Mononuclear cell (primary cell): Measurements from ENCODE around the gene ST13. TPM values are rescaled to one million over a fixed set of nuclear protein-coding genes. Genes with fewer than 3 reads are reported as not detected.
A peak's percentile ranks its signal among the peaks of the same experiment; 100 is the strongest.
"Not testable (repeated sequence)": the region's sequence is repeated elsewhere in the genome, so short reads cannot be mapped to it uniquely, and the experiment has no call there.

Experiments used
- H3K27me3 ChIP-seq: 2 replicates; pipeline ENCODE4 v1.6.0; 2011; ENCODE audit warnings: low read length, control low read depth; ENCODE audit not compliant: insufficient read depth
- H3K4me1 ChIP-seq: 2 replicates; pipeline ENCODE4 v1.5.1; 2011; ENCODE audit warnings: mild to moderate bottlenecking, low read length, control low read depth; ENCODE audit not compliant: insufficient read depth
- H3K4me3 ChIP-seq: 2 replicates; pipeline ENCODE4 v1.5.1; 2011; ENCODE audit warnings: mild to moderate bottlenecking, low read length, moderate library complexity
- H3K9me3 ChIP-seq: 2 replicates; pipeline ENCODE4 v1.5.1; 2011; ENCODE audit warnings: low read depth, mild to moderate bottlenecking, control low read depth, low read length
- total RNA-seq: library from RNA; depleted of rRNA; stranded (reverse); fragments of >200 nt; gene quantifications from one replicate; pipeline ENCODE4 v1.2.3, GENCODE V29; 2012

ST13 gene
- total RNA-seq, 1 donor, result 152 TPM

DNA sequence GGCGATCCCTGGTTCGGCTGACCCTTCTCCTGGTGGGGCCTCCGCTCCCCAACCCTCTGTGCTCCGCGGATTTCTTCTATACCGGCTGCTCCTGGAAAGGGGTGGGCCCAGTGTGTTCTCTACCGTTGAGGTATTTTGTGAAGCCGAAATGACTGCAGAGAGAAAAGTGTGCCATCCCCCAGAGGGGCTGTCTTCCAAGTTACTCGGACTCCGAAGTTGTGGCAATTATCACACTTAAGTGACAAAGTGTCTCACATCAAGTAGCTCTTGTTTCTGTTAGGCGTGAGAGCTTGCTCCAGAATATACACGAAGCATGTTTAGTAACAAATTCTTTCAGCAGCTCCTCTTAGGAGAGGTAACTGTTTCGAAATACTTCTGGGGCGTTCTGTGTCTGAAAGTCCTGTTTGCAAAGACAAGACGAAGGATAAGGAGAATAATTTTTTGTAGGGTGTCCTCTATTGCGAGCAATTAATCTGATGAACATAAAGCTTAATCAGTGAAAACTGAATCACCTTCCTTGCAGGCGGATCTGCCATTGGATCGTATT lies 943 bp upstream of the ST13 start:
- no peaks in the 10 kb centered on the region for H3K27me3 ChIP-seq
- H3K9me3 ChIP-seq, result no peaks in the 10 kb centered on the region
- H3K4me1 ChIP-seq, result peaks cover 34% of the 10 kb centered on the region
- peak overlapping the region; percentile 90 for H3K4me3 ChIP-seq

DNA sequence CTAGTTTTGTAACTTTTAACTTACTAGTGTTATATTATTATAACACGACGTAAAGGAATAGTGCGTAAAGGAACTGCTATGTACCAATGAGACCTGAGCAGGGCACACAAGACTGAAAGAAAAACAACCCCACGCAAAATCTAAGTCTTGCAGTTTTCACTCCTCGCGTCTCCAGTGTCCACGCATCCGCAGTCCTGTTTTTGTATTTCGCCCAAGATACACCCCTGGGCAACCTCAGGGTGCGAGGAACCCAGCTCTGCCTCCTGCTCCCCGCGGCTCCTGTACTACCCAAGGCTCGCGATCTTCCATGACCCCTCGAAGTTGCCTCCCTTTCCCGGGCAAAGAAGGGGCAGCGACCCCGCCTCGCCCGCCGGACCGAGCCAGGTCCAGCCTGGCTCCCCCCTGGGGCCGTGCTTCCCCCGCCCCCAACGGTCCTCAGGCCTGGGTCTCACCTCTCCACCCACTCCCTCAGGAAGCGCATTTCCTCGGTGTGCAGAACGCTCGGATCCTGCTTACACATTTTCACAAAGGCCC lies 393 bp downstream of the ST13 start:
- Histone ChIP-seq H3K27me3 (no peaks in the 10 kb centered on the region), H3K4me3 (peak overlapping the region; percentile 90), H3K9me3 (no peaks in the 10 kb centered on the region), H3K4me1 (peaks cover 34% of the 10 kb centered on the region)

DNA sequence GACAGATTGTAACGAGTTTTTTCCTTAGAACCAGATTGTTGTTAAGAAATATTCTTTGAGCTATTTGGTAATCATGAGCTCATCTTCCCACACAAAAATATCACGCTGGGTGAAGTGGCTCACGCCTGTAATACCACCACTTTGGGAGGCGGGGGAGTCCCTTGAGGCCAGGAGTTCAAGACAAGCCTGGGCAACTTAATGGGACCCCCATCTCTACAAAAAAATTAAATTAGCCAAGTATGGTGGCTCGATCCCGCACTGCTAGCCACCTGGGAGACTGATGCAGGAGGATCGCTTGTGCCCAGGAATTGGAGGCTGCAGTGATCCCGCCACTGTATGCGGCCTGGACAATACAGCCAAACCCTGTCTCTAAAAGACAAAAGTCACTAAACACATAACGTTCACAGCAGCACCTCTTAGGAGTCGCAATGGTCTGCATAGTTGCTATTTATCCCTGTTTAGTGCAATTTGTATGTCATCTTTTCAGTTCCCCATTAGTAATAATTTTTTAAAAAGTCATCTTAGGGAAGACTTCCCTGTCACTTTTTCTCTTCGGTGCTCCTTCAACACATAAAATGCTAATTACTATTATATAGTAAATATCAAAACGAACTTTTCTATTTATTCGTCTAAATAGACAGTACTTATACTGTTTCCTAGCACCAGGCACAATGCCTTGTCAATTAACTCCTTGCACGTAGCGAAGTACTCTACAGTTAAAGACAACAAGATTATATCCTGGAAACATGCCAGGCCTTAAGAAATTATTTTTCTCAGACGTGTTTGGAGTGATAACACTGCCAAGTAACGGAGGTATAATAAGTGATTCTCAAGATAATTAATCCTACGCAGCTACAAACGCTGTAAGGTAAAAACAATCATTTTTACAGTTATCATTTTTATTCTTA lies 1.1 kb downstream of the ST13 start:
- peaks cover 34% of the 10 kb centered on the region for H3K4me1 ChIP-seq
- H3K4me3 ChIP-seq, result peak overlapping the region; percentile 90
- H3K27me3 ChIP-seq, result no peaks in the 10 kb centered on the region
- H3K9me3 ChIP-seq, result no peaks in the 10 kb centered on the region

DNA sequence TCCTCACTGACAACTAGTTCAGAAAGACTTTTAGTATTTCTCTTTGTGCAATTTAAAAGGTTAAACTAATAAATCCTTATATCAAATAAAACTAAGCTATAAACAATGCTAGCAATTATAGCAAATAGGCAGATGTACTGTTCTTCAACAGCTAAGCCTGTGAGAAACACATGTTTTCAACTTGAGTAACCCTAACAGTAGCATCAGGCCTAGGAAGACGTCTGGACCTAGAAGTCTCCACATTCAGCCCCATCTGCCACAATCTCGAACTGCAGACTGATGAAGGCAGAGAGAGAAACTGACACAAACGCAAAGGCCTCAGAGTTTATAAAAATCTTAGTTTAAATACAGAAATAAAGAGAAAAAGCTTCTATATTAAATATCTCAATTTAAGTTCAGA lies 2.5 kb downstream of the ST13 start:
- Histone ChIP-seq H3K27me3 (no peaks in the 10 kb centered on the region), H3K4me3 (no peak overlapping the region), H3K4me1 (peaks cover 34% of the 10 kb centered on the region), H3K9me3 (no peaks in the 10 kb centered on the region)

DNA sequence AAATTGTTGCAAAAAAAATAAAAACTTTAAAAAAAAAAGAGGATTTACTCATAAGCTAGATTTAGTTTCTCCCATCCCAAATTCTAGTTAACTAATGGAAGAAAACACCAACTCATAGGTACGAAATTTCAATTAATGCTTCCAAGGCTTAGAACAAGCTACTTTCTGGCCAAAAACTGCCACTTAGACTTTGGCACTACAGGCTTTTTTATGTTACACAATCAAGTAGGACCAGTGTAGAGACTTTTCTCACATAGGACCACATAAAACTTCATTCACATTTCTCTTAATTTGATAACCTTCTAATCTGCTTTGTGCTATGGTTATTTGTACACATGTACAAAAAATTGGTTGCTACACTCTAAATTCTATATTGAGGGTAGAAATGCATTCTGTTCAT lies 3.1 kb downstream of the ST13 start:
- Histone ChIP-seq H3K4me3 (no peak overlapping the region), H3K4me1 (peaks cover 34% of the 10 kb centered on the region), H3K27me3 (no peaks in the 10 kb centered on the region)

DNA sequence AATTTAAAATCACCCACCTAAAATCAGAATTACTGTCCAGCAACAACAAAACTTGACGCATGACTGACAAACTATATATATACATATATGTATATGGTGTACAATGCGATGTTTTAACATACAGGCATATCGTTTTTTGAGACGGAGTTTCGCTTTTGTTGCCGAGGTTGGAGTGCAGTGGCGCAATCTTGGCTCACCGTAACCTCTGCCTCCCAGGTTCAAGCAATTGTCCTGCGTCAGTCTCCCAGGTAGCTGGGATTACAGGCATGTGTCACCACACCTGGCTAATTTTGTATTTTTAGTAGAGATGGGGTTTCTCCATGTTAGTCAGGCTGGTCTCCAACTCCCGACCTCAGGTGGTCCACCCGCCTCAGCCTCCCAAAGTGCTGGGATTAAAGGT lies 10.6 kb downstream of the ST13 start:
- H3K4me3 ChIP-seq, H3K9me3 ChIP-seq, H3K4me1 ChIP-seq, H3K27me3 ChIP-seq: not testable (repeated sequence)

More for the DNA sequence above, 3.1 kb downstream of the ST13 start:
- H3K9me3 ChIP-seq, result no peaks in the 10 kb centered on the region

DNA sequence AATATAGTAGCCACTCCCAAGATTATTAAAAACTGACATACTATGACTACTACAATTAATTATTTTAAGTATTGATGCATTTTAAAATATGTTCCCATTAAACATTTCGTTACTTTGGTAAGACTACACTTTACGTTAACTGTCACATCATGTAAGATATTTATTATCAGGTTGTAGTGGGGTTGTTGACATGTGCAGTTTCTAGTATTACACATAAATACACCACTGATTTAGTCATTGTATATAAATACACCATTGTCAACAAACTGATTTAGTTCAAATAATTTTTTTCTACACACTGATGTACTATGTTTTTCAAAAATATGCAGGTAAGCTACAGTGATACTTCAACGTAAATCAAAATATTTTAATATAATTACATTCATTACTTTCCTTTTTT lies 11.5 kb downstream of the ST13 start:
- Histone ChIP-seq H3K4me3 (no peak overlapping the region), H3K27me3 (no peaks in the 10 kb centered on the region), H3K4me1 (no peaks in the 10 kb centered on the region), H3K9me3 (no peaks in the 10 kb centered on the region)

DNA sequence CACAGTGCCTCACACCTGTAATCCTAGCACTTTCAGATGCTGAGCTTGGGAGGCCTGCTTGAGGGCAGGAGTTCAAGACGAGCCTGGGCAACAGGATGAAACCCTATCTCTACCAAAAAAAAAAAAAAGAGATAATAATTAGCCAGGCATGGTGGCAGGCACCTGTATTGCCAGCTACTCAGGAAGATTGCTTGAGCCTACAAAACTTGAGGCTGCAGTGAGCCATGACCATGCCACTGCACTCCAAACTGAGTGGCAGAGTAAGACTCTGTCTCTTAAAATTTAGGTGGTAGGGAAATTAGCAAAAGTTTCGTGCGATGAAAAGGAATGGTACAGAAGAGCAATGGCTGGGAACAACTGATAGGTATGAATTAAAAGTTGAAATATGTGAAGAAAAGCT lies 18.0 kb downstream of the ST13 start:
- no peaks in the 10 kb centered on the region for H3K27me3 ChIP-seq
- no peaks in the 10 kb centered on the region for H3K9me3 ChIP-seq
- no peaks in the 10 kb centered on the region for H3K4me1 ChIP-seq
- no peak overlapping the region for H3K4me3 ChIP-seq

DNA sequence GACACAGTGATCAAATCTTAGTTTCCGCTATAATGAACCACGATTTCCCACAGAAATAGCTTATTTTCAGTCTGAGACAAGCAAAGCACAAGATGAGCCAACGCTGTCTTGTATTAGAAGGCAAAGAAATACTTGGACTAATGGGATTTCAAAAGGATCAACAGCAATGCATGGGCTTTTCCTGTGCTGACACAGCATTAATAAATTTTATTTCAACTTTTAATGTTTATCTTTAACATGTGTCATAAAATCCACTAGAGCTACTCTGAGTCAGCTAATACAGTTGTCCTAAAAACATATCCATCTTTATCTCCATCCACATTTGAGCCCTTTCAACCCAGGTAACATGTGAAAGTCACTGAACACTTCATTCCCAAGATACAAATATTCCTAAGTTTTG lies 21.8 kb downstream of the ST13 start:
- no peaks in the 10 kb centered on the region for H3K27me3 ChIP-seq
- no peaks in the 10 kb centered on the region for H3K4me1 ChIP-seq
- H3K4me3 ChIP-seq, result no peak overlapping the region
- H3K9me3 ChIP-seq, result no peaks in the 10 kb centered on the region

DNA sequence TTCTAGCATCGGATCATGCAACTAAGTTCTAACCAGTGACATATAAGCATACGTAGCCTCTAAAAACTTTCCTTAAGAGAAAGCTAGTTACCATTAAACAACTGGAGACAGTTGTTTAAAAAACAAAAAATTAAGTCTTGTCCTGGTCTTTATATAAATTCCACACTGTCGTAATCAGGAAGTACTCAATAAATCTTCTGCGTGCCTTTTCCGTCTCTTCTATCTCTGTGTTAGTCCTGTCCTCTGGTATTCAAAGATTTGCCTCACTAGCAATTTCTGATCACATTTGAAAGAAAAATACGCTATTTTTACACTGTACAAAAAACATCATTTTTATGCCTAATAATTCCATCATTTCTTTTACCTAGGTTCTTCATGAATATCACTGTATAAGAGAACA lies 27.3 kb downstream of the ST13 start:
- no peaks in the 10 kb centered on the region for H3K9me3 ChIP-seq
- H3K4me1 ChIP-seq, result no peaks in the 10 kb centered on the region
- H3K4me3 ChIP-seq, result no peak overlapping the region
- H3K27me3 ChIP-seq, result no peaks in the 10 kb centered on the region

DNA sequence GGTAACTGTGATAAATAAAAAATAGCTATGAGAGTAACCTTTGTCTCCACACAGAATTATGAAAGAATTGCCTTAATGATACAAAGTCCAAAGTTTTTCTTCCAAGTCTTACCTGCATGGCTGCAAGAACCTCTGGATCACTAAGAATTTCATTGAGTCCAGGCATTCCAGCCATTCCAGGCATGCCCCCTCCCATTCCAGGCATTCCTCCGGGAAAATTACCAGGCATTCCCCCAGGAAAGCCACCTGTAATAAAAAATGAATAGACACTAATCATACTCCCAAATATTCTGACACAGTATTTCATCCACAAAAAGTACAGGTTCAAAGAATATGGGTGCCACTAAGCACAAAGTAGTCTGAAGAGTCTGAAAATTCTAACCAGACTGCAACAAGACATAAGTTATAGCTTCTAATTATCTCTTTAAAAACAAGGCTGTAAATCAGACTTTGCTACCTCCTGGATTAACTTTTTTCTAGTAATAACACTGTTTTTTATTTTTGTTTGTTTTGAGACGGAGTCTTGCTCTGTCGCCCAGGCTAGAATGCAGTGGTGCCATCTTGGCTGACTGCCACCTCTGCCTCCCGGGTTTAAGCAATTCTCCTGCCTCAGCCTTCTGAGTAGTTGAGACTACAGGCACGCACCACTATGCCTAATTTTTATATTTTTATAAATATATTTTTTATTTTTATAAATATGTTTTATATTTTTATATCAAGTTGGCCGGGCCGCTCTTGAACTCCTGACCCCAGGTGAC lies 29.3 kb downstream of the ST13 start:
- Histone ChIP-seq H3K4me3 (no peak overlapping the region), H3K27me3 (no peaks in the 10 kb centered on the region), H3K4me1 (no peaks in the 10 kb centered on the region), H3K9me3 (no peaks in the 10 kb centered on the region)

DNA sequence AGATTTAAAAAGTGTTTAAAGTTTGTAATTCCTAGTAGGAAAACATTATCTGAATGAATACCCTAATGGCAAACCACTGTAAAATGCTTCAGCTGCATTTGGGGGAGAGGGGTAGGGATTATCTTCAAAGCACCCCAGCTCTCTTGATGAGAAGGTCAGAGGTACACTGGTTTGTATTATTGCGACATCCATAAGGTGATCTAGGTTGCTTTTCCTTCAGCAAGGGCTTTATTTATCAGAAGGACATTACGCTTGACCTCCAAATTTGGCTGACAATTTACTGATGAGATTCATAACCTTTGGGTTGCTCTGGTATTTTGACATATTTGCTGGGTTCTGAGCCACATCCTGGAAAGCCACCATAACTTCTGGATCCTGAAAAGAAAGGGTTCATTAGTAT lies 30.1 kb downstream of the ST13 start:
- not testable (repeated sequence) for H3K4me1 ChIP-seq, H3K27me3 ChIP-seq, H3K9me3 ChIP-seq, H3K4me3 ChIP-seq

DNA sequence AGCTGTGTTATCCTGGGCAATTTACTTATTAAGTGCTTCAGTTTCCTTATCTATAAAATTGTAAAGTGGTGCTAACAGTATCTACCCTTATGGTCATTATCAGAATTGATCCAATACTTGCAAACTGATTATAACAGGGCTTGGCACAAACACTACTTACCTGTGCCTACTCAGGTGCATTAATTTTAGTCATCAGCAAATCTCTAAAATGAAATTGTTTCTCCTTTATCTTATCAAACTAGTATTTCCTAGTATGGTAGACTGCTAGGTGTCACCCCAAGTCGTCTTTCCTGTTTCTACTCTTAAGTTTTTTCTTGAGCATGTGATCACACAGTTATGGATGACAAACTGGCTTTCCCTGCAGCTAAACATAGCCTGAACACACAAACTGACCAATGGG lies 33.0 kb downstream of the ST13 start:
- Histone ChIP-seq H3K9me3 (no peaks in the 10 kb centered on the region), H3K4me1 (peaks cover 12% of the 10 kb centered on the region), H3K27me3 (no peaks in the 10 kb centered on the region), H3K4me3 (no peak overlapping the region)

DNA sequence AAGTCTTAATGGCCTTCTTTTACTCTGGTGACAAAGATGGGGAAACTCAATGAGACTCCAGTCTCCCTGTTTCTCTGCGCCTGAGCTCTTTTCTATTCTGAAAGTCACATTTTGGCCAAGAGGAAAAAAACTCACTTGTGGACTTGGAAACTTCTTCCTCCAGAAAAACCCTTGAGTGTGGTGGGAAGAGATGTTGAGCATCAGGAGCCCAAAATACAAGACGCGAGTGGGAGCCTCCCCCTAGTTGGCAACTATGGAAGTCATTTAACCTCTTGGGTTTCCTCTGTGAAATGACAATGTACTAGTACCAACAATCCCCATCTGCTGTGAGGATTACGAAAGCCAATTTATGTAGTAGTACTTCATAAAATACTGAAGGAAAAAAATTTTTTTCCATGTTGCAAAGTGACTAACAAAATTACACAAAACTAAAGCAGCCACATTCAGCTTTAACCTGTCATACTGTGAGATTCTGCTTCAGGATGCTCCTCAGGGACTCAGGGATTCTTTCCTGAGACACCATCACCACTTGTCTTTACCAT lies 36.8 kb downstream of the ST13 start:
- Histone ChIP-seq H3K4me3 (peak overlapping the region; percentile 96), H3K27me3 (no peaks in the 10 kb centered on the region), H3K9me3 (no peaks in the 10 kb centered on the region), H3K4me1 (peaks cover 27% of the 10 kb centered on the region)
